ENCODE results near the gene HCFC2. TPM values are rescaled to one million over a fixed set of nuclear protein-coding genes. Genes with fewer than 3 reads are reported as not detected.

Gene HCFC2
- total RNA-seq, 1 donor from 2014 or later: 8.3 TPM

DNA sequence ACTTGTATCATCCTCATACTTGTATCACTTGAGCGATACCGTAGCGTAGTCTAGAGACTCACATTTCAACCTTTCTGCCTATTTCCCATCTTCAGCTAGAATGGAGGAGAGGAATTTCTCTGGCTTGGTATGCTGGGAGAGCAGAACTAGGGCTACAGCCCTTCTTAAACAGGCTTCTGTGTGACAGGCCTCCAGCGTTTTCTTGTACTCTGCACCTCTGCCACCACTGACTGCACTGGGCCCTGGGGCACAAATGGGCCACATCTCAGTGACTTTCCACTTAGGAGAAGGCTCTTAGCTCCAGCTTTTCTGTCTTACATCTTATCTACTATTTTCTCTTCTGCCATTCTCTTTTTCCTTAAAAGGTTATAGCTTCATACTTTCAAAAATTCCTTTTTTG lies 26.8 kb downstream of the HCFC2 start:
- no peak overlapping the region for H3K4me3 Mint-ChIP-seq
- H3K4me1 Mint-ChIP-seq: peaks cover 8% of the 10 kb centered on the region
- H3K36me3 Mint-ChIP-seq (ENCODE audit: low read depth): peaks cover 8% of the 10 kb centered on the region
- no peaks in the 10 kb centered on the region for H3K27me3 Mint-ChIP-seq (ENCODE audit: low read depth)
- H3K27ac Mint-ChIP-seq (ENCODE audit: unreplicated experiment): no peak overlapping the region
- DNase-seq (ENCODE audit: low read depth, low spot score): no peak
- H3K9me3 Mint-ChIP-seq: no peaks in the 10 kb centered on the region
- TF ChIP-seq, protein P1, sequence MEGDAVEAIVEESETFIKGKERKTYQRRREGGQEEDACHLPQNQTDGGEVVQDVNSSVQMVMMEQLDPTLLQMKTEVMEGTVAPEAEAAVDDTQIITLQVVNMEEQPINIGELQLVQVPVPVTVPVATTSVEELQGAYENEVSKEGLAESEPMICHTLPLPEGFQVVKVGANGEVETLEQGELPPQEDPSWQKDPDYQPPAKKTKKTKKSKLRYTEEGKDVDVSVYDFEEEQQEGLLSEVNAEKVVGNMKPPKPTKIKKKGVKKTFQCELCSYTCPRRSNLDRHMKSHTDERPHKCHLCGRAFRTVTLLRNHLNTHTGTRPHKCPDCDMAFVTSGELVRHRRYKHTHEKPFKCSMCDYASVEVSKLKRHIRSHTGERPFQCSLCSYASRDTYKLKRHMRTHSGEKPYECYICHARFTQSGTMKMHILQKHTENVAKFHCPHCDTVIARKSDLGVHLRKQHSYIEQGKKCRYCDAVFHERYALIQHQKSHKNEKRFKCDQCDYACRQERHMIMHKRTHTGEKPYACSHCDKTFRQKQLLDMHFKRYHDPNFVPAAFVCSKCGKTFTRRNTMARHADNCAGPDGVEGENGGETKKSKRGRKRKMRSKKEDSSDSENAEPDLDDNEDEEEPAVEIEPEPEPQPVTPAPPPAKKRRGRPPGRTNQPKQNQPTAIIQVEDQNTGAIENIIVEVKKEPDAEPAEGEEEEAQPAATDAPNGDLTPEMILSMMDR (conservative IDR thresholded peaks at IDR 0.05): no peak

DNA sequence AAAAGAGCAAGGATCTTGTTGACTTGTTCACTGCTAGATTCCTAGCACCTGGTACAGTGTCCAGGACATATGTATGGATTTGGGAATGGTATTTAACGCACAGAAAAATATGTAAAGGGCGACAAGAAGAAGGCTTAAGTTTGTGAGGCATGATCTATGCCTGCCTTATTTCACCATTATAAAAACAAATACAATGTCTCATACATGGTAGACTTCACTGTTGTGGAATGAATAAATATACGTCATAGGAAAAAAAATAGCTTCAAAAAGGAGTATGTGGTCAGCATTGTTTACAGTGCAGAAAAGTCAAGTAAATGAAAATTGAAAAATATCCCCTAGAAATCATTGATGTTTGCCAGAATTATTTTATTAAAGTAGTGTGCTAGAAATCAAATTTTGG lies 30.0 kb downstream of the HCFC2 start:
- H3K36me3 Mint-ChIP-seq (ENCODE audit: low read depth): peaks cover 9% of the 10 kb centered on the region
- no peak overlapping the region for H3K27ac Mint-ChIP-seq (ENCODE audit: unreplicated experiment)
- peaks cover 8% of the 10 kb centered on the region for H3K4me1 Mint-ChIP-seq
- no peaks in the 10 kb centered on the region for H3K27me3 Mint-ChIP-seq (ENCODE audit: low read depth)
- DNase-seq (ENCODE audit: low read depth, low spot score): no peak
- H3K9me3 Mint-ChIP-seq: no peaks in the 10 kb centered on the region
- H3K4me3 Mint-ChIP-seq: no peak overlapping the region
- TF ChIP-seq, protein P1 (conservative IDR thresholded peaks at IDR 0.05): no peak

DNA sequence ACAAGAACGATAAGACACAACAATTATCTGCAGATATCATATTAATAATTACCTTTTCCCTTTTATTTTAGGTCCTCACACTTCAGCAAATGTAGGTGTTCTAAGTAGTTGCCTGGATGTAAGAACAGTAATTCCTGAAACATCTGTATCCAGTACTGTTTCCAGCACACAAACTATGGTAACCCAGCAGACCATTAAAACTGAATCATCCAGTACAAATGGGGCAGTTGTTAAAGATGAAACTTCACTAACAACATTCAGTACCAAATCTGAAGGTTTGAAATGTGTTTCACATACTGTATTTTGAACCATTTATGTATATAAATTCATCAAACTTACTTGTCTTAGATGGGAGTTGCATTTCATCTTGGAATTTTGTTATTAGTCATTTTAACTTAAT lies 31.0 kb downstream of the HCFC2 start:
- H3K27ac Mint-ChIP-seq (ENCODE audit: unreplicated experiment): no peak overlapping the region
- no peak for DNase-seq (ENCODE audit: low read depth, low spot score)
- H3K9me3 Mint-ChIP-seq: no peaks in the 10 kb centered on the region
- no peaks in the 10 kb centered on the region for H3K27me3 Mint-ChIP-seq (ENCODE audit: low read depth)
- peaks cover 4% of the 10 kb centered on the region for H3K36me3 Mint-ChIP-seq (ENCODE audit: low read depth)
- TF ChIP-seq, protein P1 (conservative IDR thresholded peaks at IDR 0.05): no peak
- H3K4me1 Mint-ChIP-seq: peaks cover 8% of the 10 kb centered on the region
- no peak overlapping the region for H3K4me3 Mint-ChIP-seq

DNA sequence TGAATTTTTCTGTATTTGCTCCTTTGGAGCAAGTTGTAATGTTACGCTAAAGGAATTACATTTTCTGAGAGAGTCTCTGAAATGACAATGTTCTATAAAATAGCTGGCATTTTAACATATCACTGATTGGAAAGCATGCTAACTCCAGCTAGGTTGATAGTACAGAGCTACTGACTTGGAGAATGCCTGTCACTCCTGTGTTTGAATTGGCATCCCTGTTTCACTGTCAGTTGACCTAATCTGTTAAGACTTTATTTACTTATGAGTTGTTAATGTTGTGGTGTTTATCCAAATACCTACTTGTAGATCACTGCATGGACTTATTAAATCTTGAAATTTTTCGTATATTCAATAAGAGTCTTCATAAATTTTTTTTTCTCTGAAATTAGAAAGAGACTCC lies 33.6 kb downstream of the HCFC2 start:
- DNase-seq (ENCODE audit: low read depth, low spot score): no peak
- H3K27me3 Mint-ChIP-seq (ENCODE audit: low read depth): no peaks in the 10 kb centered on the region
- TF ChIP-seq, protein P1 (conservative IDR thresholded peaks at IDR 0.05): no peak
- H3K36me3 Mint-ChIP-seq (ENCODE audit: low read depth): peaks cover 4% of the 10 kb centered on the region
- H3K4me3 Mint-ChIP-seq: no peak overlapping the region
- H3K27ac Mint-ChIP-seq (ENCODE audit: unreplicated experiment): no peak overlapping the region
- no peaks in the 10 kb centered on the region for H3K9me3 Mint-ChIP-seq
- H3K4me1 Mint-ChIP-seq: no peaks in the 10 kb centered on the region

DNA sequence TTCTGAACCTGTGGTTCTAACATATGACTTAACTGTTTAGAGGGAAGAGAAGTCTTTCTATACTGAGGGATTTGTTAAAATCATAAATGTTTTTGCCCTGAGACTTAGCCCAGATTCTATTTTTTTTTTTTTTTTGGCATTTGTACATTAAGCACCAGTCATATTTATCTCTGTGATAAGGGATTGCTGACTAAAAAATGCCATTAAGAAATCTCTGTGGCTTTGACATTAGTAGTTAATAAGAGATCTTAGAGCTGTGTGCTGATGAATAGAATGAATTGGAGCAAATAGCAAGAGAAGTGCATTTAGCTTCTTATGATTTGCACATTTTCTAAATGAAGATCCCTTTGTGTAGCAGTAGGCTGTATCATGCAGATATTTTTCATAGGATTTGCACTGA lies 41.1 kb downstream of the HCFC2 start:
- TF ChIP-seq, protein P1 (conservative IDR thresholded peaks at IDR 0.05): no peak
- H3K27me3 Mint-ChIP-seq (ENCODE audit: low read depth): no peaks in the 10 kb centered on the region
- no peak for DNase-seq (ENCODE audit: low read depth, low spot score)
- H3K36me3 Mint-ChIP-seq (ENCODE audit: low read depth): no peaks in the 10 kb centered on the region
- H3K9me3 Mint-ChIP-seq: no peaks in the 10 kb centered on the region
- no peak overlapping the region for H3K27ac Mint-ChIP-seq (ENCODE audit: unreplicated experiment)
- H3K4me1 Mint-ChIP-seq: peaks cover 5% of the 10 kb centered on the region
- no peak overlapping the region for H3K4me3 Mint-ChIP-seq

DNA sequence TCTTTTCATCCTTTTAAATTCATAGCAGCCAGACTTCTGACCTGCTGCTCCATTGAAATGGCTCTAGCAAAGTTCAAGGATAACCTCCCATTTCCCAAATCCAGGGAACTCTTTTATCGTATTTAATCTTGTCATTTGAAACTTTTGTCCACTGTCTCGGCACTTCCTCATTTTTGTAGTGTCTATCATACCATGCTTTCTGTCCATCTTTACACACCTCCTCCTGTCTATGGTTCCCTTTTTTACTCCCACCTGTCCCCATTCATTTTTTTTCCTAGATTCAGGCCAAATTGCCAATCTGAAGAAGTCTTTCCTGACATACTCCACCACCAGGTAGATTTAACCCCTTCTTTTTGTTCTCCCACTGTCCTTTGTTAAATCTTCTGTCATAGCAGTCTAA lies 42.6 kb downstream of the HCFC2 start:
- TF ChIP-seq, protein P1 (conservative IDR thresholded peaks at IDR 0.05): no peak
- Mint-ChIP-seq H3K4me1 (peaks cover 5% of the 10 kb centered on the region), H3K27me3 (ENCODE audit: low read depth) (no peaks in the 10 kb centered on the region), H3K27ac (ENCODE audit: unreplicated experiment) (no peak overlapping the region), H3K36me3 (ENCODE audit: low read depth) (no peaks in the 10 kb centered on the region), H3K4me3 (no peak overlapping the region), H3K9me3 (no peaks in the 10 kb centered on the region)
- no peak for DNase-seq (ENCODE audit: low read depth, low spot score)

All from neural crest cell (in vitro differentiated cells).